ENCODE results near the gene ITSN1. TPM values are rescaled to one million over a fixed set of nuclear protein-coding genes. Genes with fewer than 3 reads are reported as not detected.

ITSN1 gene
- total RNA-seq, 1 donor from 2014 or later: 44.0 TPM

- H3K4me3 Mint-ChIP-seq (ENCODE audit: unreplicated experiment): no peak overlapping the region
- TF ChIP-seq, protein P1, sequence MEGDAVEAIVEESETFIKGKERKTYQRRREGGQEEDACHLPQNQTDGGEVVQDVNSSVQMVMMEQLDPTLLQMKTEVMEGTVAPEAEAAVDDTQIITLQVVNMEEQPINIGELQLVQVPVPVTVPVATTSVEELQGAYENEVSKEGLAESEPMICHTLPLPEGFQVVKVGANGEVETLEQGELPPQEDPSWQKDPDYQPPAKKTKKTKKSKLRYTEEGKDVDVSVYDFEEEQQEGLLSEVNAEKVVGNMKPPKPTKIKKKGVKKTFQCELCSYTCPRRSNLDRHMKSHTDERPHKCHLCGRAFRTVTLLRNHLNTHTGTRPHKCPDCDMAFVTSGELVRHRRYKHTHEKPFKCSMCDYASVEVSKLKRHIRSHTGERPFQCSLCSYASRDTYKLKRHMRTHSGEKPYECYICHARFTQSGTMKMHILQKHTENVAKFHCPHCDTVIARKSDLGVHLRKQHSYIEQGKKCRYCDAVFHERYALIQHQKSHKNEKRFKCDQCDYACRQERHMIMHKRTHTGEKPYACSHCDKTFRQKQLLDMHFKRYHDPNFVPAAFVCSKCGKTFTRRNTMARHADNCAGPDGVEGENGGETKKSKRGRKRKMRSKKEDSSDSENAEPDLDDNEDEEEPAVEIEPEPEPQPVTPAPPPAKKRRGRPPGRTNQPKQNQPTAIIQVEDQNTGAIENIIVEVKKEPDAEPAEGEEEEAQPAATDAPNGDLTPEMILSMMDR (IDR thresholded peaks at IDR 0.05): no peak
- H3K4me1 Mint-ChIP-seq (ENCODE audit: unreplicated experiment): peaks cover 36% of the 10 kb centered on the region
- DNase-seq (ENCODE audit: extremely low spot score, unreplicated experiment): no peak
- H3K36me3 Mint-ChIP-seq (ENCODE audit: unreplicated experiment): peaks cover 24% of the 10 kb centered on the region
- H3K27ac Mint-ChIP-seq (ENCODE audit: unreplicated experiment): peak overlapping the region; percentile 73
- no peaks in the 10 kb centered on the region for H3K9me3 Mint-ChIP-seq (ENCODE audit: unreplicated experiment)
- H3K27me3 Mint-ChIP-seq (ENCODE audit: unreplicated experiment): no peaks in the 10 kb centered on the region
Observed at GRCh38 chr21:33810766-33811165, 168.5 kb downstream of the ITSN1 start.

- Mint-ChIP-seq H3K4me1 (ENCODE audit: unreplicated experiment) (peaks cover 39% of the 10 kb centered on the region), H3K36me3 (ENCODE audit: unreplicated experiment) (peaks cover 27% of the 10 kb centered on the region), H3K27ac (ENCODE audit: unreplicated experiment) (peak overlapping the region; percentile 73), H3K4me3 (ENCODE audit: unreplicated experiment) (no peak overlapping the region), H3K9me3 (ENCODE audit: unreplicated experiment) (no peaks in the 10 kb centered on the region), H3K27me3 (ENCODE audit: unreplicated experiment) (no peaks in the 10 kb centered on the region)
- TF ChIP-seq, protein P1 (IDR thresholded peaks at IDR 0.05): no peak
- no peak for DNase-seq (ENCODE audit: extremely low spot score, unreplicated experiment)
Observed at GRCh38 chr21:33811167-33812010, 169.1 kb downstream of the ITSN1 start.

DNA sequence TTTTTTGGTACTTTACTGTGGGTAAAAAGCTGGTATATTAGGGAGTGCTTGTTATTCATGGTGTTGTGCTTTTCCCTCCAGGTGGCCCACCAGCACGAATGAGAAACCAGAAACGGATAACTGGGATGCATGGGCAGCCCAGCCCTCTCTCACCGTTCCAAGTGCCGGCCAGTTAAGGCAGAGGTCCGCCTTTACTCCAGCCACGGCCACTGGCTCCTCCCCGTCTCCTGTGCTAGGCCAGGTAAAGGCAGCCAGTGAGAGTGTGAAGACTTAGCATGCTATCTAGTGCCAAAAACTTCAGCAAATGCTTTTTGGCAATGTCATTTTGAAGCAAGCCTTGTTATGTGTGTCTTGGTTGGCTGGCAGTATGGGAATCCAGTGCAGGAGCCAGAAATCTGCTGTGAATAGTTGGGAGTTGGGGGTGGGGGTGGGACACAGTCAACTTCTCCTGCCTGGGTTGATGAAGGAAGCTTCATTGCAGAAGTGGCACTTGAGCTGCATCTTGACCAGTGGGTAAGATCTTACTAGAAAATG lies 171.6 kb downstream of the ITSN1 start:
- Mint-ChIP-seq H3K27ac (ENCODE audit: unreplicated experiment) (no peak overlapping the region), H3K36me3 (ENCODE audit: unreplicated experiment) (peaks cover 30% of the 10 kb centered on the region), H3K4me1 (ENCODE audit: unreplicated experiment) (peaks cover 63% of the 10 kb centered on the region), H3K27me3 (ENCODE audit: unreplicated experiment) (no peaks in the 10 kb centered on the region), H3K4me3 (ENCODE audit: unreplicated experiment) (no peak overlapping the region), H3K9me3 (ENCODE audit: unreplicated experiment) (no peaks in the 10 kb centered on the region)
- DNase-seq (ENCODE audit: extremely low spot score, unreplicated experiment): no peak
- TF ChIP-seq, protein P1 (IDR thresholded peaks at IDR 0.05): no peak

- H3K36me3 Mint-ChIP-seq (ENCODE audit: unreplicated experiment): peaks cover 36% of the 10 kb centered on the region
- H3K4me3 Mint-ChIP-seq (ENCODE audit: unreplicated experiment): no peak overlapping the region
- TF ChIP-seq, protein P1 (IDR thresholded peaks at IDR 0.05): no peak
- no peak overlapping the region for H3K27ac Mint-ChIP-seq (ENCODE audit: unreplicated experiment)
- DNase-seq (ENCODE audit: extremely low spot score, unreplicated experiment): no peak
- H3K9me3 Mint-ChIP-seq (ENCODE audit: unreplicated experiment): no peaks in the 10 kb centered on the region
- peaks cover 68% of the 10 kb centered on the region for H3K4me1 Mint-ChIP-seq (ENCODE audit: unreplicated experiment)
- no peaks in the 10 kb centered on the region for H3K27me3 Mint-ChIP-seq (ENCODE audit: unreplicated experiment)
Observed at GRCh38 chr21:33815143-33815707, 172.9 kb downstream of the ITSN1 start.

DNA sequence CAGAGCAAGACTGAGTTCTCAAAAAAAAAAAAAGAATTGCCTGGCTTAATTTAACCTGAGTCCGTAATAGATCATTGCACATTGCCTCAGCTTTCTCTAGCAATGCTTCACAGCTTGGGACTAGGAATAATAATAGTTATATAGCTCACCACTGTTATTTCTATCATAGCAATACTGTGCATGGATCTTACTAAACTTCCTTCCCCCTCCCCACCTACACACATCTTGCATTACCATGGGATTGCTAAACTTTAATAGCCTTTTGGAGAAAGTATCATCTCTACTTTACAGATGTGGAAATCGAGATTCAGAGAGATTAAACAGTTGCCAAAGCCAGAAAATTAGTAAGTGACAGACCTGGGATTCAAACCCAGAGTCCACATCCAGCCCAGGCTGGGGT lies 173.9 kb downstream of the ITSN1 start:
- no peak for DNase-seq (ENCODE audit: extremely low spot score, unreplicated experiment)
- TF ChIP-seq, protein P1 (IDR thresholded peaks at IDR 0.05): no peak
- Mint-ChIP-seq H3K27ac (ENCODE audit: unreplicated experiment) (peak overlapping the region; percentile 64), H3K9me3 (ENCODE audit: unreplicated experiment) (no peaks in the 10 kb centered on the region), H3K36me3 (ENCODE audit: unreplicated experiment) (peaks cover 39% of the 10 kb centered on the region), H3K4me1 (ENCODE audit: unreplicated experiment) (peaks cover 66% of the 10 kb centered on the region), H3K4me3 (ENCODE audit: unreplicated experiment) (no peak overlapping the region), H3K27me3 (ENCODE audit: unreplicated experiment) (no peaks in the 10 kb centered on the region)

All from osteocyte (in vitro differentiated cells).